Type B pancreatic cell (in vitro differentiated cells): Measurements from ENCODE around the gene MAD1L1. TPM values are rescaled to one million over a fixed set of nuclear protein-coding genes. Genes with fewer than 3 reads are reported as not detected.
A peak's percentile ranks its signal among the peaks of the same experiment; 100 is the strongest.

Experiments
- DNase-seq: peaks from one replicate; pipeline ENCODE4 v3.0.0; 2021; ENCODE audit warnings: mixed read lengths; ENCODE audit not compliant: unreplicated experiment; ENCODE audit errors: extremely low spot score
- H3K27ac Mint-ChIP-seq: 2 replicates; pipeline ENCODE4 v1.8.0; 2021; ENCODE audit warnings: mild to moderate bottlenecking, mixed read lengths
- H3K27me3 Mint-ChIP-seq: 2 replicates; pipeline ENCODE4 v1.8.0; 2021; ENCODE audit warnings: mixed read lengths
- H3K36me3 Mint-ChIP-seq: 2 replicates; pipeline ENCODE4 v1.8.0; 2021; ENCODE audit warnings: mixed read lengths
- H3K4me1 Mint-ChIP-seq: one replicate; pipeline ENCODE4 v1.8.0; 2021; ENCODE audit warnings: mixed read lengths; ENCODE audit not compliant: unreplicated experiment
- H3K4me3 Mint-ChIP-seq: 2 replicates; pipeline ENCODE4 v1.8.0; 2021; ENCODE audit warnings: mild to moderate bottlenecking, mixed read lengths
- H3K9me3 Mint-ChIP-seq: 2 replicates; pipeline ENCODE4 v1.8.0; 2021; ENCODE audit warnings: mixed read lengths
- total RNA-seq: library from RNA; stranded (reverse); gene quantifications from 2 replicates; pipeline ENCODE4 v1.2.1, GENCODE V29; 2021; ENCODE audit warnings: low replicate concordance
- TF ChIP-seq, protein P1 (sequence below): fragments of 200-600 bp; sonication (generic); conservative IDR thresholded peaks from 2 replicates; pipeline ENCODE4 v1.5.0; 2021; ENCODE audit warnings: antibody characterized with exemption, mild to moderate bottlenecking

MAD1L1 gene
- total RNA-seq, 1 donor from 2014 or later = 40.7 TPM

DNA sequence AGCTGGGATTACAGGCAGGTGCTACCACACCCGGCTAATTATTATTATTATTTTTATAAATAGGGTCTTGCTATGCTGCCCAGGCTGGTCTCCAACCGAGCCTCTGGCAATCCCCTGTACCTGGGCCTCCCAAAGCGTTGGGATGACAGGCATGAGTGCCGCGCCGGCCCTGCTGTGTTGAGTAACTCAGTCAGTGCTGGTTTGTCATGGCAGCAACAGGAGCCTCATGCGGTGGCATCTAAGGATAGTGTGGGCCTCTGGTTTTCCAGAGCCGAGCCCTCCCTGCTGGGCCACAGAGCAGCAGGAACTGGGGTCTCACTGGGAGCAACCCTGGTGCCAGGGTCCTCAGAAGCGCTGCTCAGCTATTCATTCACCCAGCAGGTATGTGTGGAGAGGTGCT, 318.0 kb downstream of the MAD1L1 start:
- Mint-ChIP-seq H3K36me3 (no peaks in the 10 kb centered on the region), H3K4me1 (peaks cover 8% of the 10 kb centered on the region), H3K27ac (no peak overlapping the region), H3K9me3 (no peaks in the 10 kb centered on the region), H3K4me3 (no peak overlapping the region), H3K27me3 (no peaks in the 10 kb centered on the region)
- no peak for DNase-seq
- TF ChIP-seq, protein P1, sequence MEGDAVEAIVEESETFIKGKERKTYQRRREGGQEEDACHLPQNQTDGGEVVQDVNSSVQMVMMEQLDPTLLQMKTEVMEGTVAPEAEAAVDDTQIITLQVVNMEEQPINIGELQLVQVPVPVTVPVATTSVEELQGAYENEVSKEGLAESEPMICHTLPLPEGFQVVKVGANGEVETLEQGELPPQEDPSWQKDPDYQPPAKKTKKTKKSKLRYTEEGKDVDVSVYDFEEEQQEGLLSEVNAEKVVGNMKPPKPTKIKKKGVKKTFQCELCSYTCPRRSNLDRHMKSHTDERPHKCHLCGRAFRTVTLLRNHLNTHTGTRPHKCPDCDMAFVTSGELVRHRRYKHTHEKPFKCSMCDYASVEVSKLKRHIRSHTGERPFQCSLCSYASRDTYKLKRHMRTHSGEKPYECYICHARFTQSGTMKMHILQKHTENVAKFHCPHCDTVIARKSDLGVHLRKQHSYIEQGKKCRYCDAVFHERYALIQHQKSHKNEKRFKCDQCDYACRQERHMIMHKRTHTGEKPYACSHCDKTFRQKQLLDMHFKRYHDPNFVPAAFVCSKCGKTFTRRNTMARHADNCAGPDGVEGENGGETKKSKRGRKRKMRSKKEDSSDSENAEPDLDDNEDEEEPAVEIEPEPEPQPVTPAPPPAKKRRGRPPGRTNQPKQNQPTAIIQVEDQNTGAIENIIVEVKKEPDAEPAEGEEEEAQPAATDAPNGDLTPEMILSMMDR = no peak

DNA sequence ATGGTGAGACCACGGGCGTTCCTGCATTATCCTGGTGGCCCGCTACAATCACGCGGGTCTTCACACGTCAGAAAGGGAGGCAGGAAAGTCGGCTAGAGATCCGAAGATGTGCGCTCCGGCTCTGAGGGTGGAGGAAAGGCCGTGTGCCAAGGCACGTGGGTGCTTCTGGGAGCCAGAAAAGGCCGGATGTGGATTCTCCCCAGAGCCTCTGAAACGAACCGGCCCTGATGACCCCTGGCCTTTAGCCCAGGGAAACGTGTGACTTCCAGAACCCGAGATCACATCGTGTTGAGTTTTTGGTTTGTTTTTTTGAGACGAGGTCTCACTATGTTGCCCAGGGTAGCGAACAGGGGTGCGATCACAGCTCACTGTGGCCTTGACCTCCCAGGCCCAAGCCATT, 318.4 kb downstream of the MAD1L1 start:
- Mint-ChIP-seq H3K9me3 (no peaks in the 10 kb centered on the region), H3K27me3 (no peaks in the 10 kb centered on the region), H3K27ac (no peak overlapping the region), H3K4me3 (no peak overlapping the region), H3K36me3 (no peaks in the 10 kb centered on the region), H3K4me1 (peaks cover 8% of the 10 kb centered on the region)
- no peak for DNase-seq
- TF ChIP-seq, protein P1 = no peak

DNA sequence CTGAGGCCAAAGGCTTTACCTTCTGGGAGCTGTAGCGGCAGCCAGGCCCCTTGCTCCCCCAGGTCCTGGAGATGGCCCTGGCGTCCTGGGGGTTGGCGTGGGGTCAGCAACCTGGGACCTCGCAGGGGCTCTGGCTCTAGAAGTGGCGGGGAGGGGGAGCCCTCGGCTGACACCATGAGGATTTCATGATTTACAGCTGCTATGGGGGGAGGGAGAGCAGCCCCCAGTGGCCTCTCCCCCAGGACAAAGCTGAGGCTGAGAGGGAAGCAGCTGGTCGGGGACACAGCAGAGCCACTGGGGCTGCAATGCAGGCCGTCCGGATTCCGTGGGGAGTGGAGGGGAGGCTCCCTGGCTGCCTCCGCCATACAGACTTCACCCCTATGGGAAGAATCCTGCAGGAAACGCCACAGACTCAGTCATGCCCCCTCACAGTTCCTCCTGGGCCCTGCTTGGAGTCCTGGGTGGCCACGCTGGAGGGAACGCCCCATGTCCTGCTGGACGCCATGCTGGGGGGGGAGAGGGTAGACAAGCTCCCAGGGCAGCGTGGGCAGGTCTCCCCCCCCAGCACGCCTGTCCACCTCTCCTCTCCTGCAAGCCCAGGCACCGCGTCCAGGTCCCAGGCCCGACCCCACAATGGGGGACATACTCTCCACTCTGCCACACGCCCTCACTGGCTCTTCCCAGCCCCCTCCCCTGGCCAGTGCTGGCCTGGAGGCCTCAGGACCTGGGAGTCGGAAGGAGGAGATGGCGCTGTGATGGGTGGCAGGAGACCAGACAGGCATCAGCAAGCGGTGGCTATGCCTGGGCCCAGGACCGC, 319.1 kb downstream of the MAD1L1 start:
- Mint-ChIP-seq H3K36me3 (no peaks in the 10 kb centered on the region), H3K4me3 (no peak overlapping the region), H3K4me1 (peaks cover 8% of the 10 kb centered on the region), H3K9me3 (no peaks in the 10 kb centered on the region), H3K27ac (no peak overlapping the region), H3K27me3 (no peaks in the 10 kb centered on the region)
- DNase-seq = no peak
- TF ChIP-seq, protein P1 = no peak

DNA sequence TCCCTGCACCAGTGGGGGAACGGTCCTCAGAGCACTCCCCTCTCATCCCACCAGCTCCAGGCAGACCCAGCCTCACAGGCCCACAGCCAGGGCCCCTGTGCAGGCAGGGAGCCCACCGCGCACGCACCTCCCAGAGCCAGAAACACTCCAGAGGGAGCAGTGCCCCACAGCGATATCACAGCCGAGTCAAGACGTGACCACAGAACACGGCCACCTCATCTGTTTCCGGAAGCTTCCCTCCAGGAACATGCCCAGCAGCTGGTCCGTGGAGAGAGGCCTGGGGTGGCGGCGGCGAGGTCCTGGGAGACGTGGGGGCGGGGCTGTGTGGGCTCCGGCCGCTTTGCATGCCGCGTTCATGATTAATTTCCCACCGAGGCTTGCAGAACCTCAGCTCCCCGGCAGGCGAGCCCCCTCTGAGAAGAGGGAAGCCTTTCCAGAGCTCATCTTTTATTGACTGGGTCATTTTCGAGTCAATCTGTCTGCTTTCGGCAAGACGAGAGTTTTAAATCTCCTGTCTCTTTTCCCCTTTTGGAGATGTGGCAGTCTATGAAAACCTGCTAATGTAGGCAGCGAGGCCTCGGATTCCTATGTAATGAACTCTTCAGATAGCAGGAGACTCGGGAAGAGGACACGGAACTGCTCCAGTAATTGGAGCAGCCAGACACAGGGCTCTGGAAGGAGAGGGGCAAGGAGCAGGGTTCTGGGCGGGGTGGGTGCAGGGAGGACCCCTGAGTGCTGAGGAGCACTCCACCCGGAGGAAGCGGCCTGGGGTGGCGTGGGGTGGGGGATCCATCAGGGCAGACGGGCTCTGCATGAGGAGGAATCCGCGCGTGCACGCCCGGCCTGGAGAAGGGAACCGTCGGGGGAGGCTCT, 319.9 kb downstream of the MAD1L1 start:
- DNase-seq = no peak
- H3K36me3 Mint-ChIP-seq = no peaks in the 10 kb centered on the region
- peak overlapping the region; percentile 36 for H3K4me3 Mint-ChIP-seq
- peak overlapping the region; percentile 58 for H3K27ac Mint-ChIP-seq
- H3K9me3 Mint-ChIP-seq = no peaks in the 10 kb centered on the region
- TF ChIP-seq, protein P1 = no peak
- H3K4me1 Mint-ChIP-seq = peaks cover 8% of the 10 kb centered on the region
- no peaks in the 10 kb centered on the region for H3K27me3 Mint-ChIP-seq

DNA sequence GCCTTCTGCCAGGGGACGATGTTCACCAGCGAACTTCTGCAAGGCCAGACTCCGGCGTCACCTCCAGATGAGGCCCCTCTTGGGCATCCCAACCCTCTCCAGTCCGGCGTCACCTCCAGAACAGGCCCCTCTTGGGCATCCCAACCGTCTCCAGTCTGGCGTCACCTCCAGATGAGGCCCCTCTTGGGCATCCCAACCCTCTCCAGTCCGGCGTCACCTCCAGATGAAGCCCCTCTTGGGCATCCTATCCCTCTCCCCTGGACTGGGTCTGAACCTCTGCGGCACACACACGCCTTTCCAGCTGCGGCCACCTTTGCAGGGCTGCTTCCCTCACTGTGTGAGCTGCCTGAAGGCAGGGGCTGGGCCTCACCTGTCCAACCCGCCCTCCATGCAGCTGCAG, 321.2 kb downstream of the MAD1L1 start:
- peaks cover 8% of the 10 kb centered on the region for H3K4me1 Mint-ChIP-seq
- no peaks in the 10 kb centered on the region for H3K36me3 Mint-ChIP-seq
- H3K27me3 Mint-ChIP-seq = no peaks in the 10 kb centered on the region
- H3K9me3 Mint-ChIP-seq = no peaks in the 10 kb centered on the region
- no peak overlapping the region for H3K4me3 Mint-ChIP-seq
- TF ChIP-seq, protein P1 = no peak
- no peak for DNase-seq
- H3K27ac Mint-ChIP-seq = no peak overlapping the region
